ENCODE results near the gene RAD17. TPM values are rescaled to one million over a fixed set of nuclear protein-coding genes. Genes with fewer than 3 reads are reported as not detected.

RAD17 gene
- polyA plus RNA-seq, 1 experiment: 20.5 TPM

GRCh38 chr5:69462170-69462569 is 92.6 kb downstream of the RAD17 start:
- H3K27me3 ChIP-seq (ENCODE audit: control insufficient read depth, insufficient read depth, low read length): peaks cover 2% of the 10 kb centered on the region
- ChIA-PET POLR2A (no interaction called here), CTCF (no interaction called here)
- no peak for TF ChIP-seq CTCF (IDR thresholded peaks at IDR 0.05; ENCODE audit: low read depth, low read length)
- no peaks in the 10 kb centered on the region for H3K9me3 ChIP-seq (ENCODE audit: control insufficient read depth, insufficient read depth, low read length)
- DNase-seq (ENCODE audit: low read depth, low spot score): no peak
- no peak overlapping the region for H3K4me3 ChIP-seq (ENCODE audit: low read depth, low read length)
- H3K27ac ChIP-seq (ENCODE audit: low read depth, low read length): no peak overlapping the region

Other genes with a start within 250 kb of the RAD17 start
- 36.7 and 58.0 TPM in 2 replicates for gene CCNB1, start 202.7 kb upstream of the RAD17 start, polyA plus RNA-seq (2011; rRNA removed)
- 3.8 and 5.9 TPM in 2 replicates for gene CENPH, start 180.2 kb upstream of the RAD17 start, polyA plus RNA-seq (2011; rRNA removed)
- 153 and 212 TPM in 2 replicates for gene CDK7, start 134.9 kb upstream of the RAD17 start, polyA plus RNA-seq (2011; rRNA removed)
- 4.5 and 6.0 TPM in 2 replicates for gene CCDC125, start 37.0 kb upstream of the RAD17 start, polyA plus RNA-seq (2011; rRNA removed)
- gene AK6, start 298 bp upstream of the RAD17 start, polyA plus RNA-seq (2011; rRNA removed): 57.4 and 92.4 TPM in 2 replicates
- 171 and 207 TPM in 2 replicates for gene TAF9, start 298 bp upstream of the RAD17 start, polyA plus RNA-seq (2011; rRNA removed)
- 0.96 and 1.0 TPM in 2 replicates for gene MARVELD2, start 45.3 kb downstream of the RAD17 start, polyA plus RNA-seq (2011; rRNA removed)
- gene OCLN, start 123.0 kb downstream of the RAD17 start, polyA plus RNA-seq (2011; rRNA removed): 1.4 and 2.1 TPM in 2 replicates
- 38.6 and 40.9 TPM in 2 replicates for gene GTF2H2C, start 190.4 kb downstream of the RAD17 start, polyA plus RNA-seq (2011; rRNA removed)